GM19351 (cell line): ENCODE measurements around the gene CAMTA2.

Experiments
- ATAC-seq: cut with Tn5 transposase; IDR thresholded peaks from one replicate; pipeline ENCODE4 v1.9.1; 2021; ENCODE audit warnings: mild to moderate bottlenecking, moderate library complexity; ENCODE audit not compliant: unreplicated experiment

Gene CAMTA2

DNA sequence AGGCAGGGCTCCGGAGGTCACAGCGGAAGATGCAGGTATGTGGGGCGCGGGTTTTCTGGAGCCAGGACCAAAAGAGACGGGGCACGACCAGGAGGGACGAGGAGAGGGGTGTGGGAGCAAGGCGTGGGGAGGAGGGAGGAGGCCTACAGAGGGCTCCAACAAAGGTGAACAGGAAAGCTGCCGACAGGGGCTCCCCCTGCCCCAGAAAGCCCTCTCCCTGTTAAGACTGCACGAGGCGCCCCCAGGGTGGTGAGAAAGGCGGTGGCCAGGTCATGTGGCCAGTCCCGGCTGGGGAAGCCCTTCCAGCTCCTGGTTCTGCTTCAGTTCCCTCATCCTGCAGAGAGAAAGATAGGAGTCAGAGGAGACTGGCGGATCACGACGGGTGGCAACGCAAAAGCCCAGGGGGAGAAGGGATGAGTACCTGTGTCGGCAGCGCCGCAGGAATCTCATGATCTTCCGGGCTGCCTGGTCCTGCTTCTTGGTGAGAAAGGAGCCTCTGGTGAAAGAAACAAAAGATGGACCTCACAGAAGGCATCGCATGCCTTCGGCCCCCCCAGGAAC is 18.9 kb downstream of the CAMTA2 start:
- no peak for ATAC-seq

DNA sequence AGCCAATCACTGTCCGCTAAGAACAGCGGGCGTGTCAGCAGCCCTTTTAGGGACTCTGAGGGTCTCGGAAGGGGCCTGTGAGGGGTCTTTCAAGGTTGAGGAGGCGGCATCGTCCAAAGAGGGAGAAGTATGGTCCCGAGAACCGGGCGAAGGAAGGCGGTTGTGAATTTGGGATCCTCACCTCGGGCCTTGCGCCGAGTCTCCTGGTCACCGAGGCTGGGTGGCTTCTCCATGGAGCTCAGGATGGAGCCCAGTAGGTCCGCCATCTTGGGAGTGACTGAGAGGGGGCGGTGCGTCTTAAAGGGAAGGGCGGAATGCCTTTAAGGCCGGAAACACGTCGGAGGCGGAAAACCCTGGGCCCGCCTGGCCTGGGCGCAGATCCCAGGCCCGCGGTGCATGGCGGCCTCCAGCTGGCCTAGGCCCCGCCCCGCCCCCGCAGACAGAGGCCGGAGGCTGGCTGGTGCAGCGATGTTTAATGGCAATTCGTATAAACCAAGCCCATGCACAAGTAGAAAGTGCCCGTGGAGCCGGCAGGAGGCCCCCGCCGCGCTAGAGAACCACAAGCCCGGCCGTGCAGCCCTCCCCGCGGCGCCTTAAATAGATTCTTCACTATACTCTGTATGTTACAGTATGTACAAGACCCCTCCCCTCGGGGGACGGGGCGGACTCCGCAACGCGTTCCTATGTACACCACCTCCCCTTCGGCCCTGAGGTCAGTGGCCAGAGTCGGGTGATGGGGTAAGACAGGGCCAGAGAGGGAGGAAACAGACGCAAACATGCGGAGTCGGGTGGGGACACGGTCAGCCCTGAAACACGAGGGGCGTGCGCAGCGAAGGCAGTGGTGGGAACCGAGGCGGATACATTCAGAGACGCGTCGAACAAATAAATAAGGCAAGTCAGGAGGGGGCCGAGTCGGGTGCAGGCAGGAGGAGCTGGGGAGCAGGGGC is 19.7 kb downstream of the CAMTA2 start, which contains the start of gene SPAG7:
TSS of gene SPAG7 (minus strand) at position 279 of the 947 bp plus-strand sequence. CDS start at position 266, 13 bp downstream.
- ATAC-seq = peak; percentile 59

DNA sequence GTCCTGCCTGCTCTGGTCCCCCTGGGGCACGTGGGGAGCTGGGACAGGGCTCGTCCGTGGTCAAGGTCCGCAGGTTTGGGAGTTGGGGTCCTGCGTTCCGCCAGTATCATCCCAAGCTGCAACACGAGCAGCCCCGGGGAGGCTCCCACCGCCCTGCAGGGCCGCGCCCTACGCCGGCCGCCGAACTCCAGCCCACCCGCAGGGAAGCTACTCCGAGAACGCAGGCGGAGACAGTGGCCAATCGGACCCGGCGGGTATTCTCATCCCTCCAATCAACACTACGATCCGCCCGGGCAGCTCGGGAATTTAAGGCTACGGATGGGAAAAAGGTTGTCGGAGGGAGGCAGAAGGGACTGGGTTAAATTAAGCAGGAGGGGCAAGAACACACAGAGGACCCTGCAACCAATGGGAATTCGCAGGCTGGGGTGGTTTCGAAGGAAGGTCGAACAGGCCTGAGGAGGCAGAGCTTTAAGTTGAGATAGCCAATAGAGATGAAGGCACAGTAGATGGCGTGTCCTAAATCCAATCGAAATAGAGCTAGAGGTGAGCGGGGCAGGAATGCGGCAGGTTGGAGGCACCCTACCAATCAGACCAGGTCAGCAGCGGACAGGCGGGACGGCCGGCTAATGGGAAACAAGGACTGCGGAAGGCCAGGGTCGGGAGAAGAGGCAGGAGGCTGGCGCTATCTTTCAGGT is 20.5 kb downstream of the CAMTA2 start:
- peak; percentile 78 for ATAC-seq

DNA sequence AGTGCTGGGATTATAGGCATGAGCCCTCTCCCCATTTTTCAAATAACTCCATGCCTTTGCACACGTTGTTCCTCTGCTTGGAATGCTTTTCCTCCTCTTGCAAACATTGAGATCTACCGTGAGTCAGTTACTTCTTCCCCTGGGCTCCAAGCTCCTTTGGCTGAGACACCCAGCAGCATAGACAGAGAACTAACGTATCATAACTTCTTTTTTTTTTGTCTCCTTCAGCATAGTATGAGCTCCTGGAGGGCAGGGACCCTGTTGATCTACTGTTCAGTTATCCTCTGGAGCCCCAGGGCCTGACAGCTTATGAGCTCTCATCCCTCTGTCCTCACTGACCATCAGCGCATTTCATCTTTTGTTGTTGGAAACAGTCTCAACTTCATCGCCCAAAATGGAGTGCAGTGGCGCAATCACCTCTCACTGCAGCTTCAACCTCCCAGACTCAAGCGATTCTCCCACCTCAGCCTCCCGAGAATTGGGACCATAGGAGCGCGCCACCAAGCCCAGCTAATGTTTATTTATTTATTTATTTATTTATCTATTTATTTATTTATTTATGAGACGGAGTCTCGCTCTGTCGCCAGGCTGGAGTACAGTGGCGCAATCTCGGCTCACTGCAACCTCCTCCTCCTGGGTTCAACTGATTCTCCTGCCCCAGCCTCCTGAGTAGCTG is 22.0 kb downstream of the CAMTA2 start:
- no peak for ATAC-seq

DNA sequence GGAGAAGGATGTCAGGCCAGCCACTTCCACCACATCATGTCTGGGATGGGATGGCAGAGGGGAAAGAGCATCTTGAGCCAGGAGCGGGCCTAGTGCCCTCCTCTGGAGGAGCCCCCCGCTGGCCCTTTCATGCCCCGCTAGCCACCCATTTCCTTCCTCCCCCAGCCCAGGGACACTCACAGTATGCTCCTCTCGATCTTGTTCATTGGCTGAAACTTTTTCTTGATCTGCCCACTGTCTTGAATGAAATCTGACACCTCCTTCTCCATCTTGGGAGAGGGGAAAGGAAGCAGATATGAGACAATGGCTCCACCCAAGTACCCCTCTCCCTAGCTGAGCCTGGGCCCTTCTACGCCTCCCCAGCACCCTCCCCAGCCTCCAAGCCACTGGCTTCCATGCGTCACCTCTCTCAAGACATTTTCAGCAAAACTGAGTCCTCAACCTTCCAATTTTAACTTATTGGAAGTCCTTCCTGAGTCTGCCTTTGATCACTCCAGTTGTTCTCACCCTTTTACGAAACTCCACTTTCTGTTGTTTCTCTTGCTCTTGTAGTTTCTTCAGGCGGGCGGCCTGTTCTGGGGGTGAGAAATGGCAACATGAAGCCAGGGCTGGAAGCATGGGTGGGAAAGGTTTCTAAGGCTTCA is 27.1 kb downstream of the CAMTA2 start:
- no peak for ATAC-seq

DNA sequence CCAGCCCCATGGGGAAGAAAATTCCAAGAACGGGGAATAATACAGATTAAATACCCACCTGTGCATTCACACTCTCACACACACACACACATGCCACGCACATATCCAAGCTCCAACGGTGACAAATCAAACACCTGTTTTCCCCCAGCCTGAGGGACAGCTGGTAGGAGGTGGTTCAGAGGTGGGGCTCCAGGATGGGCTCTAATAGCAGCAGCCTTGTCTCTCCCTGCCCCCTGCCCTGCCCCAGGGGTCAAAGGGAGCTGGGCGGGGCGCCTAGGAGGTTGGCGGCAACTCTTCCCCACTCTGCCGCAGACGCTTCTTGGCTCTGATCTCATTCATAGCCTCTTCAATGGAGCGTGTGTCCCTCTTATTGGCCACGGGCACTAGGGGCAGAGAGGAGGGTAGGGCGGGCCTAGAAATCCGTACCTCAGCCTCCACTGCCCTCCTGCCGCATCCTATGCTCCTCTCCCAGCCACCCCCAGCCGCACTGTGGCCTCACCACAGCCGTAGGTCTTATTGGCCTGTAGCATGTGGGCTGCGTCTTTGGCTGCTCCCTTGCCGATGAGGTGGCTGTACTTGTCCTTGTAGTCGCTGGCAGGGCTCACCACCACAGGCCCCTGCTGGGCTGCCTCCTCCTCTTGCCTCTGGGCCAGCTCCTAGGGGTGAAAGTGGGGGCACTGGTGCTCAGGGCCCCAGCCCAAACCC is 28.1 kb downstream of the CAMTA2 start:
- ATAC-seq = no peak

DNA sequence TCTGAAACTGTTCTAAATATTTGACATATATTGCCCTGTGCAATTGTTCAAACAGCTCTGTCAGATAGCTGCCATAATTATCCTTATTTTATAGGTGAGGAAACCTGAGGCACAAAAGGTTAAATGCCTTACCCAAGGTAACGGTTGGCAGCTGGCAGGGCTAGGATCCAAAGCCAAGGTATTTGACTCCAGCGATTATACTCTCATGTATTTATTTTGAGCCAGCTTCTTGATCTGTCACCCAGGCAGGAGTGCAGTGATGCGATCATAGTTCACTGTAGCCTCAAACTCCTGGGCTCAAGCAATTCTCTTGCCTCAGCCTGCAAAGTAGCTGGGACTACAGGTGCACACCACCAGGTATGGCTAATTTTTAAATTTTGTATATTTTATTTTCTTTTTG is 29.4 kb downstream of the CAMTA2 start:
- no peak for ATAC-seq

DNA sequence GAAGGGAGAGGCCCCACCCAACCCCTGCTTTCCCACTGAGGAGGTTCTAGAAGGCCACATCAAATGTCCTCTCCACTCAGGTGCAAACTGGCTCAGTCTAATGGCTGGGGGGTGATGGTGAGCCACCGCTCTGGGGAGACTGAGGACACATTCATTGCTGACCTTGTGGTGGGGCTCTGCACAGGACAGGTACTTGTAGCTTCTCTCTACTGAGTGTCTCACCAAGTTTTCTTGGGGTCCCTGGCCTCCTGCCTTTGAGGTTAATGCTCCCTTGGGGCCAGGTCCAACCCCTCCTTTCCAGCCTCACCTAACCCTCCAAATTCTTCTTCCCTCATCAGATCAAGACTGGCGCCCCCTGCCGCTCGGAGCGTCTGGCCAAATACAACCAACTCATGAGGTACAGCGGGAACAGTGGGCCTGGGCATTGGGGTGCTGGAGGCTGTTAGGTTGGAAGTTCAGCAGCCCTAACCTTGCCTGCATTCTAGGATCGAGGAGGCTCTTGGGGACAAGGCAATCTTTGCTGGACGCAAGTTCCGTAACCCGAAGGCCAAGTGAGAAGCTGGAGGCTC is 30.9 kb downstream of the CAMTA2 start:
- ATAC-seq = no peak

DNA sequence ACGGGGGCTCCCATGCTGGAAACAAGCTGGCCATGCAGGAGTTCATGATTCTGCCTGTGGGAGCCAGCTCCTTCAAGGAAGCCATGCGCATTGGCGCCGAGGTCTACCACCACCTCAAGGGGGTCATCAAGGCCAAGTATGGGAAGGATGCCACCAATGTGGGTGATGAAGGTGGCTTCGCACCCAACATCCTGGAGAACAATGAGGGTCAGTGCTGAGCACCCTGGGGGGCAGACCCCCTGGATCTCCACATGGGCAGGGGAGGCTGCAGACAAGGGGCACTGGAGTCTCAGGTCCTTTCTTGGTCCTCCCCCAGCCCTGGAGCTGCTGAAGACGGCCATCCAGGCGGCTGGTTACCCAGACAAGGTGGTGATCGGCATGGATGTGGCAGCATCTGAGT is 32.4 kb downstream of the CAMTA2 start:
- ATAC-seq = no peak

DNA sequence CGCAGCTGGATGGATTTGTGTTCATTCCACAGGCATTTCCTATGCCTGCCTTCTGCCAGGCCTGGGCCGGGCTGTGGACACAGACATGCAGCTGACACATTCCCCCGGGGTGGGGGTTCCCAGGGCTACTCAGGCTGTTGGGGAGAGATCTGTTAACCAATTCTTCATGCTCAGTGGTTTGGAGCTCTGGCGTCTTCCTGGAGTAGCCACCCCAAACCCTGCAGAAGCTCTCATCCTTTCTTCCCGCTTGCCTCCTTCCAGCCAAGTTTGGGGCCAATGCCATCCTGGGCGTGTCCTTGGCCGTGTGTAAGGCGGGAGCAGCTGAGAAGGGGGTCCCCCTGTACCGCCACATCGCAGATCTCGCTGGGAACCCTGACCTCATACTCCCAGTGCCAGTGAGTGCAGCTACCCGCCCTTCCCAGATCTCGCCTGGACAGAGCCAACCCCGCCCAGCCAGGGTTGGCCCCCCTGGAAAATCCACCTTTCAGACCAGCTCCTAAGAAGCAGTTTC is 34.0 kb downstream of the CAMTA2 start:
- no peak for ATAC-seq

DNA sequence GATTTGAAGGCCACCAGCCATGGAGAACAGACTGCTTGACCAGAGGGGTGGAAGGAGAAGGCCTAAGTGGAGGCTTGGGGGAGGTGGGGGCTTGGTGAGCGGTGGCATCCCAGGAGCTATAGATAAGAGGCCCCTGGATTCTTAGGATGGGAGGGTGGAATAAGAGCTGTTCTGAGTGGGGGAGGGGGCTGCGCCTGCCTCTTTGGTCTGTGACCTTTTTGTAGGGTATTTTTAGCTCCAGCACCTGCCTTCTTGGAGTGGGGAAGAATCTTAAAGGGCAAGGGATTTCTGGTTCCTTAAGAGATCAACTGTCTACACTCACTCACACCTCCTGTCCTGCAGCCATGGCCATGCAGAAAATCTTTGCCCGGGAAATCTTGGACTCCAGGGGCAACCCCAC is 36.0 kb downstream of the CAMTA2 start:
- no peak for ATAC-seq

DNA sequence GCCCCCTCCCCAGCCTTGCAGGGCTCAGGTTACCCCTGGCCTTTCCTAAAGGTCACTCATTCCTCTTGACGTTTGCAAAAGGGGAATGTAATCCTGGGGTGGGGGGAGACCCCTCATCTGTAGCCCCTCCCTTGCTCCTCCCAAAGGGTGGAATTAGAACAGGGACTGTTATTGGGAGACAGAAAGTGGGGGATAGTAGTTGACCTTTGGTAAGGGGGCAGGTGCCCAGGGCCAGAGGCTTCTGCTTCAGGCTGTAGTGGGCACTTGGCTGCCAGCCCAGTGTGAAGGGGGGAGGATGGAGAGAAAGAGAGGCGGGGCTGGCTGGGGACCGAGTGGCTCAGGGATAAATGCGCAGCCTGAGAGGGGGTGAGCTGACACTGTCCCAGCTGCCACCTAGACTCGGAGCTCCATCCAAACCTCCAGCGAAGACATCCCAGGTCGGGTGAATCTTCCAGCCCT is 36.7 kb downstream of the CAMTA2 start, which contains the start of gene ENO3:
TSS of gene ENO3 (plus strand) at position 374 of the 459 bp plus-strand sequence. CDS start 711 bp downstream, outside the sequence.
- ATAC-seq = no peak

DNA sequence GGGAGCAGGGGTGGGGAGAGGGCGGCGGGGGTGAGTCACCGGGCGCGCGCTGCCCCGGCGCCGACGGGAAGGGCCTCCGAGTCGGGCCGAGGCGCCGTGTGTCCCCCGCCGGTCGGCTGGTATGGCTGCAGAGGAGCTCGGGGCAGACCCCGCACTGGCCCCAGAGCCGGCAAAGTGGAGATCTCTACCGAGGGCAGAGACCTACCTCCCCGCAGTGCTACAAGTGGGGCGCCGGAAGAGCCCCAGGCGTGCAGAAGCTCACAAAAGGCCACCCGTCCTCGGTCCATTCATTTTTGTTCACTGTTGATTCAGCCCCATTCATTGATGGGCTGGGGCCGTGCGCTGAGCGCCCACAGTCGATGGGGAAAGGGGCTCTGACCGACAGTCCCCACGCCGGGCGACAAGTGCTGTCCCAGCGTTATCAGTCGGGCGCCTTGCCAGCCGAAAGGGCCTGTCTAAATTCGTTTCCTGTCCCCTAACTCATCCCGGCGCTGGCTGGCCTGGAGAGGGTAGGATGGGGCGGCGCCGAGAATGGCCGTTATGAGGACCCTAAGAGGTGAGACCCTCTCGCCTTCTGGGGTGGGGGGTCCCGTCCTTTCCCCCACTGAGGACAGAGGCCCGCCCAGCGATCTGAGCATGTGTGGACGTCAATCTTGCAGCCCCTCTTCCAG is 37.3 kb downstream of the CAMTA2 start:
- no peak for ATAC-seq

DNA sequence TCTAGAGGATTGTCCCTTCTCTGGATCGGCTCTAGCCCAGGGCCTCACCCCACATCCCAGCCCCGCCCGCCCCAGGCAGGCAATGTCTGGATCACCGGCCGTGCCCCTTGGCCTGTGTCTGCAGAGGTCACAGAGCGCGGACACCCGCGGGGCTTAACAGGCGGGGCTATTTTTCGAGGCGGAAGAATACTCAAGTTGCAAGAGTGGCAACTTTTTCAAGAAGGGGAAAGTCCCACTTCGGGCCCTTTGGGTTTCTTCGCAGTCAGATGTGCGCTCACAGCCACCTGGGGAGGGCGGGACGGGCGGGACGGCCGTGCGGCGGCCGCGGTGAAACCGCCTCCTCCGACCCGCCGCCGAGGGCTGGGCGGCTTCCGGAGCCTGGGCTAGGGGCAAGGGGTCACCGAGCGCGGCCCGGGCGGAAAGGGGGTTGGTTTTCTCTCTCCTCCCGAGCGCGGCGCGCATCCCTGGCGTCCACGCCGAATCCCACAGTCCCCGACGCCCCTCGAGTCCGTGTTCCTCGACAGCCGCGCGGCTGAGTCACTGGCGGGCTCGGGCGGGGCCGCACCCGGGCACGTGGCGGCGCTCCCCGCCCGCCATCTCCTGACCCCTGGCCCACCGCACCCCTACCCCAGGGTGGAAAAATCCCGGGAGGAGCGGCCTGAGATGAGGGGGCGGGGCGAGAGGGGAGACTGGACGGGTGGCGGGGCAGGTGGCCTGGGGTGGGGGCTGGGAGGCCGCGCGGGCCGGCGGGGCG is 38.0 kb downstream of the CAMTA2 start:
- ATAC-seq = peak; percentile 31

DNA sequence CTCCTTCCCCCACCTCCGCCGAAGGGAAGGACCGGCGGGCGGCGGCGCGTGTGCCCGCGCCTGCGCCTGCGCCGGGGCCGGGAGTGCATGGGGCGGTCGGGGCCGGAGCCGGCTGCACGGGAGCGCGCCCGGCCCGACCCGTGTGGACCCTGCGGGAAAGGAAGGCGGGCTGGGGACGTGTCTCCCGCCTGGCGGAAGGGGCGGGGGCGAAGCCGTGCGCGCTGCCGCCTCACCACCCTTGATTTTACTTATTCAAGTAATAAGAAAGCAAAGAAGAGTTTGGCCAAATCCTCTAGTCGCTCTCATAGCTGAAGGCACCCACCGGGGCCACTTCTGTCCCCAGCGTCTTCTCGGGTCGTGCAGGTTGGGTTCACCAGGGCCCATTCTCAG is 38.5 kb downstream of the CAMTA2 start:
- ATAC-seq = peak; percentile 30

DNA sequence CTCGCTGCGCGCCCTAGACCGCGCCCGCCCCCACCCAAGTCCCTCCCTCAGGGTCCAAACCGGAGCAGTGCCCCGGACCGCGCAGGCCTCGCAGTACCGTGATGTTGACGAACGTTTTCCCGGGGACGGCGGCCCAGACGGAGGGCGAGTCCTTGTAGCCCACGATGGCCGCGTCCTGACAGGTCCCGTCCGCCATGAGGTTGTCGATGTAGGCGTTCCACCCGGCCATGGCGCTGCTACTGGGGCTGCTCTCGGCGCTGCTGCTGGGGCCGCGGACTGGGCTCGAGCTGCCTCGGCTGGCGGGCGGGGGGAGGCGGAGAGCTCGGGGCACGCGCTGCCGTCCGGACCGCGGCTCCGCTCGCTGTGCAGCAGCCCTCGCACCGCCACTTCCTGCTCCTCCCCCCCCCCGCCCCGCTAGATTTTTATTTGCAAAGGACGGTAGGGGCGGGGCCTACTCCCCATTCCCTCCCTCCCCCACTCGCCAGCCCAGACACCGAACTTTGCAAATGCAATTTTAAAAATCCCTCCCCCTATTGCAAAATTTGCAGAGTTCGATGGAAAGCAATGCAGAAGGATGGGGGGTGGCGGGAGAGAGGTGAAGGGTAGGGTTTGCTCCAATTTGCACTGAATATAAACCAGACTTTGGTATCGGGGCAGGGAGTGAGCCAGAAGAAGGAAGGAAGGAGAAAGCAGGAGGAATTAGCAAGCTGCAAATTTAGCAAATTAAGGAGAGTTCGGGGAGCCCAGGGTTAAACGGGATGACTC is 39.1 kb downstream of the CAMTA2 start, which contains the start of gene PFN1:
TSS of gene PFN1 (minus strand) at position 365 of the 765 bp plus-strand sequence. CDS start at position 229, 136 bp downstream.
- ATAC-seq = no peak
